Heart left ventricle (tissue), 13 donors: ENCODE measurements around the gene AQP6.

Experiments
- CTCF ChIP-seq, 12 donors: fragments of 200-600 bp; sonication (generic) in 4 of 12; IDR thresholded peaks; one replicate each; pipeline versions ENCODE4 v1.5.0 to v1.8.0; 2018 to 2022; ENCODE audit warnings: antibody characterized with exemption in 12 of 12, mild to moderate bottlenecking in 5 of 12
- POLR2A ChIP-seq, 2 donors: fragments of 450-650 bp; IDR thresholded peaks; one replicate each; pipeline ENCODE4 v1.6.1; 2017; ENCODE audit warnings: antibody characterized with exemption in 2 of 2, mild to moderate bottlenecking in 2 of 2, moderate library complexity in 2 of 2
- donor health status: ischemic (EF 13 %, LVEDD 7.1; RV severe dilation, severe dysfunction).
- donor health status: DM: no; HTN: yes; CAD: no.
- donor health status: DM: no; HTN: no; CAD: no.
- donor health status: ischemic (EF 25% LVEDD 6.9; RV normal size, moderate dysfunction).
- donor health status: ischemic (EF 25% LVEDD 5.7; RV mildly dilated, moderate dysfunction).
- donor health status: ischemic (EF 35%, LVEDD 5.7; RV mildly dilated, moderate dysfunction).
- donor health status: nonischemic (EF 11% LVEDD 7.7; RV severe dilation, severe dysfunction).
- donor health status: DM: yes; HTN: yes; CAD: no.
- donor health status: PGD.
- donor health status: ischemic (EF 29% LVEDD 5.4; RV normal size, mild dysfunction).
- donor health status: nonischemic (EF 23%, LVEDD 6.1; RV moderate dilation, normal function).

- TF ChIP-seq POLR2A (IDR thresholded peaks at IDR 0.05) (no peak), CTCF (IDR thresholded peaks at IDR 0.05) (no peak)
These were observed 9.6 kb upstream of the AQP6 start for GRCh38 chr12:49962861-49963765.
